GM12892 (cell line): ENCODE results near the gene GALNT1.
A peak's percentile ranks its signal among the peaks of the same experiment; 100 is the strongest.

ENCODE experiments used
- DNase-seq: peaks from one replicate; pipeline ENCODE4 v3.0.0; 2011; ENCODE audit not compliant: insufficient read length
- FAIRE-seq: peaks from 2 replicates; lab custom pipeline; 2011; peaks lifted over from hg19 to GRCh38; lab: Jason Lieb, UNC
- POLR2A ChIP-seq: IDR thresholded peaks from 2 replicates; pipeline ENCODE4 v1.6.1; 2011; ENCODE audit warnings: low read depth, low read length, control low read depth
- POLR2AphosphoS5 ChIP-seq: IDR thresholded peaks from 2 replicates; pipeline ENCODE4 v1.6.1; 2011; ENCODE audit warnings: low read depth, low read length, control low read depth
- TAF1 ChIP-seq: IDR thresholded peaks from 2 replicates; pipeline ENCODE4 v1.6.1; 2011; ENCODE audit warnings: low read depth, mild to moderate bottlenecking, control low read depth, low read length, borderline replicate concordance

The GALNT1 gene

DNA sequence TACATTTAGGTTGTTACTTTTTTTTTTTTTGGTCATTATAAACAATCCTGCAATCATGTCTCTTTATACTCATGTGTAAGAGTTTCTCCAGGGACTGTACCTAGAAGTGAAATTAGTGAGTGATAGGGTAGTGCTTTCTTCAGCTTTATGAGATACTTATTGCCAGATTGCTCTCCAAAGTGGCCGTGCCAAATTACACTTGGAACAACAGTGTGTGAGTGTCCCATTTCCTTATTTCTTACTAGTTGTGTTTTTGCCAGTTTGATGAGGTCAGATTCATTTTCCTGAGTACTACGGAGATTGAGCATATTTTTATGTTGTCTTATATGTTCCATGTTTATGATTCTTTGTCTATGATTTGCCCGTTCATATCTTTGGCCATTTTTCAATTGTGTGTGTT, 39.2 kb downstream of the GALNT1 start:
- TF ChIP-seq POLR2A (no peak), POLR2AphosphoS5 (no peak), TAF1 (no peak)
- FAIRE-seq: no peak
- no peak for DNase-seq

DNA sequence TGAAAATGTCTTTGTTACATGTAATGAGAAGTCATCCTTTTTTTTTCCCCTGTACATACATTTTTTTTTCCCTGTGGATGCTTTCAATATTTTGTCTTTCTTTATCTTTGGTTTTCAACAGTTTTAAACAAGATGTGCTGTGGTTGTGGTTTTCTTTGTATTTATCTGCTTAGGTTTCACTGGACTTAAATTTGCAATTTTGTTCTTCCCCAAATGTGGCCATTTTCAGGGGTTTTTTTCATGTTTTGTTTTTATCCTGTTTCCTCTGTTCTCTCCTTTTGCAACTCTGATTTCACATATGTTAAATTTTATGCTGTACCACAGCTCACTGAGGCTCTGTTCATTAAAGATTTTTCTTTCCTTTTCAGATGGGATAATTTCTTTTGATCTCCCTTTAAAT, 41.7 kb downstream of the GALNT1 start:
- TF ChIP-seq TAF1 (no peak), POLR2AphosphoS5 (no peak), POLR2A (no peak)
- peak; percentile 42 for FAIRE-seq
- no peak for DNase-seq

DNA sequence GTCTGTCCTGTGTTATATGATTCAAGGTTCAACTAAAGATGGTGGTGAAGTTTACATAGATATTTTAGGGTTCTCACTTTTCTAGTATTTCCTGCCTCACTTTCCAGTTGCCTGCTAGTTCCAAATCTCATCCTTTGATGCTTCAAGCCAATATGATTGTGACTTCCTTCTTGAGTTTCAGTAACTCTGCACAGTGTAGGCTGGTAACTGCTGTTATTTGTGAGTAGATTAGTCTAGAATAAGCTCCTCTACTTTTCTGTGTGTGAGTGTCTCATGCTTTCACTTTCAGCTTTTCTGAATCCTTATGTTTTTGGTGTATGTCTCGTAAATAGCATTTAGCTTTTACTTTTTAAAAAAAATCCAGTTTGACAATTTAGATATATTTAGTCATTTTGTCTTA, 42.6 kb downstream of the GALNT1 start:
- no peak for TF ChIP-seq POLR2A
- TF ChIP-seq POLR2AphosphoS5: no peak
- TF ChIP-seq TAF1: no peak
- DNase-seq: no peak
- peak; percentile 33 for FAIRE-seq

DNA sequence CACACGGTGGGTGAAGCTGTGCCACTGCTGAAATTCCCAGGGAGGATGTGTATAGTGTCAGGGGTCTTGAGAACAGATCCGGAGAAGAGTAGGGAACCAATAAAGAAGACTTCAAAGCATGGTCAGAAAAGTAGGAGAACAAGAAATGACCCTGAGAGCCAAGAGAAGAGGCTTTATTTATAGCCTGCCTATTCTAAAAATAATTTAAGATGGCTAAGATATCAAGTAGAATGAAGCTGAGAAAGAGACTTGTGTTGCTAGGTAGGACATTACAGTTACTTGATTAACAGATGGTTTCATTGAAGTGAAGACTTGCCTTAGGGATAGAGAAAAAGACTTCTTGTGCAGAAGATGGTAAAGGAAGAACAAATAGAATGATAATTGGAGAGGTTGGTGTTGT, 43.7 kb downstream of the GALNT1 start:
- no peak for TF ChIP-seq POLR2A
- TF ChIP-seq POLR2AphosphoS5: no peak
- no peak for TF ChIP-seq TAF1
- no peak for FAIRE-seq

DNA sequence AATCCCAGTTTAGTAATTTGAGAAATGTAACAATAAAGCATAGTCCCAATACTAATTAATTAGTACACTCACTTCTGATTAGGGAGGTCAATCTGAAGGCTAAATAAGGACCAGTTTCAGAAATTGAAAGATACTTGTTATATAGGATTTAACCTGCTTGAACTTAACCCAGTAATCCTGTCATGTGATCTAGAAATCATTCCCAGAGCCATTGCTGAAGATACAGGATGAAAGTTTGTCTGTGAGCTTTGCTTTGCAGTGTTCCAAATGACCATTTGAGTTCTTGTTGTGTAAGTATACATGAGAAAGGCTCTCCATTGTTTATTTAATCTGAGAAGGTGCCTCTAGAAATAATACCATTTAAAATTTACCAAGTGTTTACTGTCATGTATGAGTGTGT, 52.2 kb downstream of the GALNT1 start:
- no peak for FAIRE-seq
- TF ChIP-seq POLR2A (no peak), POLR2AphosphoS5 (no peak), TAF1 (no peak)
- DNase-seq: no peak

More for the DNA sequence above, 43.7 kb downstream of the GALNT1 start:
- no peak for DNase-seq

DNA sequence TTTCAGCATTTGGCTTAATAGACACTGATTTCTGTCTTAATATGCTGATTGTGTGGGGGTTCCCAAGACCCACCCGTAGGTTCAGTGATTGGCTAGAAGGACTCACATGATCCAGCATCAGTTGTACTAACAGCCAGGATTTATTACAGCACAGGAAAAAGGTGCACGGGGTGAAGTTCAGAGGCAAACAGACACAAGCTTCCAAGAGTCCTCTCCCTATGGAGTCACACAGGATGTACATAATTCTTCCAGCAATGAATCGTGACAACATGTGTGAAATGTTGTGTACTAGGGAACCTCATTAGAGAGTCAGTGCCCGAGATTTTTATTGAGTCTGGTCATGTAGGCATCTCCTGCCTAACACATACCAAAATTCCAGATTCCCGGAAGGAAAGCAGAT, 52.8 kb downstream of the GALNT1 start:
- FAIRE-seq (no peak), DNase-seq (no peak)

DNA sequence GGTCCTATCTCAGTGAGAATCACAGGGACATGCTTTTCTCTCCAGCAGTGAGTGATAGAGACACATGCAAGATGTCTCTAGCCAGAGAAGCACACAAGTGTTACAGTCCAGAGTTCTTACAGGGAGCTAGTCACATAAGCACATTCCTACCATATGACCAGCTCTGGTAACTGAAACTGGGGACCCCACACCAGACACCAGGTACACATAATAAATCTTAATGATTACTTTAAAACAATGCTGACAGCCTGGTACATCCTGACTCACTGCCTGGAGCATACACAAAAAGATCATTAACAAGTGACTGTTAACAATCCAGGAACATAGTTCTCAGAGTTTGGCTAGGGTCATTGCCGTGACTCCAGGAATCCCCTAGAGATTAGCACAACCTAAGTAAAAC, 53.6 kb downstream of the GALNT1 start:
- no peak for TF ChIP-seq POLR2A
- no peak for FAIRE-seq
- no peak for DNase-seq

More for the DNA sequence above, 52.8 kb downstream of the GALNT1 start:
- TF ChIP-seq POLR2A (no peak), POLR2AphosphoS5 (no peak)

DNA sequence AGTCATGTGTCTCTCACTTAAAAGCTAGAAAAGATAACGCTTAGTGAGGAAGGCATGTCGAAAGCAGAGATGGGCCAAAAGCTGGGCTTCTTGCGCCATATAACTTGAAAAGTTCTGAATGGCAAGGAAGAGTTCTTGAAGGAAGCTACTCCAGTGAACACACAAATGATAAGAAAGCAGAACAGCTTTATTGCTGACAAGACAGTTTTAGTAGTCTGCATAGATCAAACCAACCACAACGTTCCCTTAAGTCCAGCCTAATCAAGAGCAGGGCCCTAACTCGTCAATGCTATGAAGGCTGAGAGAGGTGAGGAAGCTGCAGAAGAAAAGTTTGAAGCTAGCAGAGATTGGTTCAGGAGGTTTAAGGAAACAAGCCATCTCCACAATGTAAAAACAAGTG, 55.7 kb downstream of the GALNT1 start:
- TF ChIP-seq TAF1: no peak
- TF ChIP-seq POLR2A: no peak
- no peak for TF ChIP-seq POLR2AphosphoS5
- no peak for DNase-seq
- FAIRE-seq: no peak

DNA sequence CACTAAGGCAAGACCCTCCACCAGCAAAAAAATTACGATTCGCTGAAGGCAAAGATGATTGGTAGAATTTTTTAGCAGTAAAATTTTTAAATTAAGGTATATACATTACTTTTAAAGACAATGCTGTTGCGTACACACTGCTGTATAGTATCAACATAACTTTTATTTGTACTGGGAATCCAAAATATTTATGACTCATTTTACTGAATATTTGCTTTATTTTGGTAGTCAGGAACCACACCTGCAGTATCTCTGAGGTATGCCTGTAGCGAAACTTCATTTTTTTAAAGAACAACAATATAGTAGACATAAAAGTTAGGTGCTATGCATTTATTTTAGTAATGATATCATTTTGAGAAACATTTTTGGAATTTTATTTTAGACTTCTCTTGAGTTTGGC, 57.8 kb downstream of the GALNT1 start:
- TF ChIP-seq POLR2A: no peak
- no peak for TF ChIP-seq POLR2AphosphoS5
- no peak for TF ChIP-seq TAF1
- DNase-seq (no peak), FAIRE-seq (no peak)

DNA sequence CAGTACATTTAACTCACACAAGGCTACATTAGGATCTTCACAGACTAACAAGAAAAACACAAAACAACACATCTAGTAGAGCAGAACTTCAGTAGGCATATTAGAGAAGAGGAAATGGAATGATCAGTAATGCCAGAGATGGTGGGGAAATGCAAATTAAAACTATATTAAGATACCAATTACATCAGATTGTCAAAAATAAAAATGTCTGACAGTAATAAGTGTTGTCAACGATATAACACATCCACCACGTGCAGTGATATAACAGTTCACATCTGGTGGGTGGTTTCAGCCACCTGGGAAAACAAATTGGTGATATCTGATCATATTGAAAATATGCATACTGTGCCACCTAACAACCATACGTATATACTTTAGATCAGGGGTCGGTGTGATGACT, 59.9 kb downstream of the GALNT1 start:
- no peak for TF ChIP-seq POLR2A
- TF ChIP-seq TAF1: no peak
- no peak for TF ChIP-seq POLR2AphosphoS5
- DNase-seq (no peak), FAIRE-seq (no peak)

DNA sequence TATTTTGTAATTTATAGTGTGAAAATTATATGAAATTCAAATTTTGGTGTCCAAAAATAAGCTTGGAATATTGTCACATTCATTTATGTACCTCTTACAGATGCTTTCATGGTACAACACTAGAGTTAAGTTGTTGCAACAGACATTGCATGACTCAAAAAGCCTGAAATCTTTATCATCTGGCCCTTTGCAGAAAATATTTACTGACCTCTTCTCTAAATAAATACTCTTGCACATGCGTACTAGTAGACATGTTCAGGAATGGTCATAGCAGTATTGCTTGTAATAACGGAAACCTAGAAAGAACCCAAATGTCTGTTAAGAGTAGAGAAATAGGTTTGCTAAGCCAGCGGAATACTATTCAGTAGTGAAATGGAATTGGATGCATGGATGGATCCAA, 60.4 kb downstream of the GALNT1 start:
- TF ChIP-seq POLR2A: no peak
- no peak for TF ChIP-seq TAF1
- TF ChIP-seq POLR2AphosphoS5: no peak
- FAIRE-seq (no peak), DNase-seq (no peak)

DNA sequence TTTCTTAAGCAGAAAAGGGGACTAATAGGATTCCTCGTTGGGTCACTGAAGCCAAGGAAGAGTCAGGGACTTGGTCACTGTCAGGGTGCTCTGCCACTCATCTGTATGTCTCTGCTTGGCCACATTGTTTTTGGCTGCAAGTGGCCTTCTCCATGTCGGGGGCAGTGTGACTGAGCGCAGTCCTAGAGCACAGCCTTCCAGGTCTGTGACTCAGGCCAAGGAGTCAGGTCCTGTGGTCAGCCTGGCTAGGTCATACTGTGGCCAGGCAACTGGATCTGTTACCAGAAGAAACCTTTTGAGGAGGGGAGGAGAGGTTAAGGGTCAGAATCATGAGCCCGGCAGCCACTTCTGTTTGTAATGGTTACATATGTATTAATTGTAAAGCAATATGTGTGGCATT, 61.3 kb downstream of the GALNT1 start:
- no peak for DNase-seq
- FAIRE-seq: no peak

DNA sequence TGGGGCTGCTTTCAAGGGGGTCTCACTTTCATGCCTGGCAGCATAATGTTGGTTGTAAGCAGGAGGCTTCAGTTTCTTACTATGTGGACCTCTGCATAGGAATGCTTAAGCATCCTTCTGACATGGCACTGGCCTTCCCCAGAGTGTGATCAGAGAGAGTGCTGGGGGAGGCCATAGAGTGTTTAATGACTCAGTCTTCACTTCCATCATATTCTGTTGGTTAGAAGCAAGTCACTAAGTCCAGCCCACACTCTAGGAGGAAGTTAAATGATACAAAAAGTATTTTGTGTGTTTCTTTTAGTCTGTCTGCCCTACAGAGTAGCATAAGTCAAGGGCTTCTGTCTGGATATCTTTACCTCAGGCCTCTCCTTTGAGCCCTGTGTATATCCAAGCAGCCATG, 64.9 kb downstream of the GALNT1 start:
- FAIRE-seq: no peak
- TF ChIP-seq POLR2AphosphoS5: no peak
- TF ChIP-seq TAF1: no peak
- TF ChIP-seq POLR2A: no peak
- no peak for DNase-seq

More for the DNA sequence above, 61.3 kb downstream of the GALNT1 start:
- no peak for TF ChIP-seq POLR2AphosphoS5
- no peak for TF ChIP-seq POLR2A
- no peak for TF ChIP-seq TAF1
